Fibroblast of lung (primary cell): ENCODE results near the gene RELL1. TPM values are rescaled to one million over a fixed set of nuclear protein-coding genes. Genes with fewer than 3 reads are reported as not detected.
A peak's percentile ranks its signal among the peaks of the same experiment; 100 is the strongest.

Experiments used
- DNase-seq, 2 donors: peaks; one replicate each; pipeline versions ENCODE4 v3.0.0 to v3.0.0-alpha.2; 2010; ENCODE audit warnings: low read depth in 2 of 2
- H2AFZ ChIP-seq: 2 replicates; pipeline ENCODE4 v1.5.1; 2012; ENCODE audit warnings: low read length, control low read depth, inconsistent platforms
- H3K27ac ChIP-seq: 2 replicates; pipeline ENCODE4 v1.5.1; 2011; ENCODE audit warnings: low read length, control low read depth; ENCODE audit not compliant: insufficient read depth
- H3K27me3 ChIP-seq: 2 replicates; pipeline ENCODE4 v1.5.1; 2011; ENCODE audit warnings: mild to moderate bottlenecking, low read length; ENCODE audit not compliant: control insufficient read depth, insufficient read depth
- H3K36me3 ChIP-seq: 2 replicates; pipeline ENCODE4 v1.5.1; 2011; ENCODE audit warnings: low read length; ENCODE audit not compliant: control insufficient read depth, insufficient read depth
- H3K4me1 ChIP-seq: 2 replicates; pipeline ENCODE4 v1.5.1; 2011; ENCODE audit warnings: low read length; ENCODE audit not compliant: control insufficient read depth, insufficient read depth; ENCODE audit errors: extremely low read depth
- H3K4me2 ChIP-seq: 2 replicates; pipeline ENCODE4 v1.5.1; 2011; ENCODE audit warnings: low read length, control low read depth; ENCODE audit not compliant: insufficient read depth; ENCODE audit errors: extremely low read depth
- H3K4me3 ChIP-seq, 4 experiments: fragments of 200-600 bp in 1 of 4; sonication (generic) in 1 of 4; replicated peaks in 1 of 4; 2 replicates each; pipeline ENCODE4 v1.5.1; 2011 to 2016; ENCODE audit warnings: low read length in 4 of 4, low read depth in 3 of 4, mild to moderate bottlenecking in 3 of 4, control low read depth in 2 of 4, inconsistent platforms in 1 of 4, mixed read lengths in 1 of 4; ENCODE audit not compliant: insufficient read depth in 1 of 4; ENCODE audit errors: control extremely low read depth in 1 of 4
- H3K79me2 ChIP-seq: 2 replicates; pipeline ENCODE4 v1.5.1; 2012; ENCODE audit warnings: mild to moderate bottlenecking, low read length, inconsistent platforms; ENCODE audit not compliant: control insufficient read depth, insufficient read depth
- H3K9ac ChIP-seq: 2 replicates; pipeline ENCODE4 v1.5.1; 2011; ENCODE audit warnings: mild to moderate bottlenecking, low read length, control low read depth; ENCODE audit not compliant: insufficient read depth
- H3K9me3 ChIP-seq: 2 replicates; pipeline ENCODE4 v1.5.1; 2012; ENCODE audit warnings: low read depth, low read length; ENCODE audit not compliant: control insufficient read depth, insufficient read depth
- H4K20me1 ChIP-seq: 2 replicates; pipeline ENCODE4 v1.5.1; 2011; ENCODE audit warnings: low read length; ENCODE audit not compliant: control insufficient read depth, insufficient read depth; ENCODE audit errors: extremely low read depth
- EZH2 ChIP-seq: IDR thresholded peaks from 2 replicates; pipeline ENCODE4 v1.5.1; 2012; ENCODE audit warnings: low read length, control low read depth, mild to moderate bottlenecking; ENCODE audit errors: missing control alignments
- polyA plus RNA-seq, 2 donors: library from polyadenylated mRNA; depleted of rRNA in 1 of 2; stranded (reverse) in 1 of 2; unstranded in 1 of 2; fragments of >200 nt; gene quantifications; 2 replicates each; pipeline ENCODE4 v1.2.1, GENCODE V29; 2011 to 2012; ENCODE audit warnings: missing spikeins in 1 of 2
- total RNA-seq: library from RNA; depleted of rRNA; stranded (reverse); fragments of >200 nt; gene quantifications from 2 replicates; pipeline ENCODE4 v1.2.1, GENCODE V29; 2014
- TF ChIP-seq, protein P1 (sequence below), 2 donors: IDR thresholded peaks in 1 of 2; conservative IDR thresholded peaks in 1 of 2; 1 replicate in 1 of 2; 2 replicates in 1 of 2; pipeline ENCODE4 v1.5.1; 2011 to 2012; ENCODE audit warnings: low read length in 2 of 2, control low read depth in 1 of 2, inconsistent platforms in 1 of 2, low read depth in 1 of 2, mild to moderate bottlenecking in 1 of 2

The RELL1 gene
- total and polyA plus RNA-seq, 2 donors (not counting 1 experiment from before 2014, with no cell fraction given): 16.1 to 71.0 TPM

DNA sequence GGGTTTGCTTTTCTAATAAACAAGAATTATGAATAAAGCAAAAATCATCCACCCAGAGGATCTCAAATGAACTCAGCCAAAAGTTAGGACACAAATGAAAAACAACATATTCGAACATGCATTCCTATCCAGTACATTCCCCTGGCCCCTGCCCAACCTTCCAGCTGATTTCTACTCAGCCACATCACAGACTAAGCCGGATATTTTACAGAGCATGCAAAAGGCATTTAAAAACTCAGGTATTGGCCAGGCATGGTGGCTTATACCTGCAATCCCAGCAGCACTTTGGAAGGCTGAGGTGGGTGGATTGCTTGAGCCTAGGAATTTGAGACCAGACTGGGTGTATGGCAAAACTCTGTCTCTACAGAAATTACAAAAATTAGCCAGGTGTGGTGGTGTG is 54.6 kb downstream of the RELL1 start:
- peak; percentile 29 to 73 for DNase-seq
- Histone ChIP-seq H3K9ac (no peak overlapping the region), H3K4me2 (no peak overlapping the region), H4K20me1 (no peaks in the 10 kb centered on the region), H2AFZ (no peak overlapping the region), H3K36me3 (peaks cover 6% of the 10 kb centered on the region), H3K4me3 (no peak overlapping the region), H3K27me3 (no peaks in the 10 kb centered on the region), H3K79me2 (no peaks in the 10 kb centered on the region), H3K9me3 (no peaks in the 10 kb centered on the region), H3K27ac (no peak overlapping the region), H3K4me1 (peaks cover 4% of the 10 kb centered on the region)
- TF ChIP-seq, protein P1, sequence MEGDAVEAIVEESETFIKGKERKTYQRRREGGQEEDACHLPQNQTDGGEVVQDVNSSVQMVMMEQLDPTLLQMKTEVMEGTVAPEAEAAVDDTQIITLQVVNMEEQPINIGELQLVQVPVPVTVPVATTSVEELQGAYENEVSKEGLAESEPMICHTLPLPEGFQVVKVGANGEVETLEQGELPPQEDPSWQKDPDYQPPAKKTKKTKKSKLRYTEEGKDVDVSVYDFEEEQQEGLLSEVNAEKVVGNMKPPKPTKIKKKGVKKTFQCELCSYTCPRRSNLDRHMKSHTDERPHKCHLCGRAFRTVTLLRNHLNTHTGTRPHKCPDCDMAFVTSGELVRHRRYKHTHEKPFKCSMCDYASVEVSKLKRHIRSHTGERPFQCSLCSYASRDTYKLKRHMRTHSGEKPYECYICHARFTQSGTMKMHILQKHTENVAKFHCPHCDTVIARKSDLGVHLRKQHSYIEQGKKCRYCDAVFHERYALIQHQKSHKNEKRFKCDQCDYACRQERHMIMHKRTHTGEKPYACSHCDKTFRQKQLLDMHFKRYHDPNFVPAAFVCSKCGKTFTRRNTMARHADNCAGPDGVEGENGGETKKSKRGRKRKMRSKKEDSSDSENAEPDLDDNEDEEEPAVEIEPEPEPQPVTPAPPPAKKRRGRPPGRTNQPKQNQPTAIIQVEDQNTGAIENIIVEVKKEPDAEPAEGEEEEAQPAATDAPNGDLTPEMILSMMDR (conservative IDR thresholded peaks at IDR 0.05 in 1 of 2, IDR thresholded peaks at IDR 0.05 in 1 of 2; ENCODE audit: low read depth in 1 of 2, low read length in 2 of 2): no peak
- TF ChIP-seq EZH2: no peak

DNA sequence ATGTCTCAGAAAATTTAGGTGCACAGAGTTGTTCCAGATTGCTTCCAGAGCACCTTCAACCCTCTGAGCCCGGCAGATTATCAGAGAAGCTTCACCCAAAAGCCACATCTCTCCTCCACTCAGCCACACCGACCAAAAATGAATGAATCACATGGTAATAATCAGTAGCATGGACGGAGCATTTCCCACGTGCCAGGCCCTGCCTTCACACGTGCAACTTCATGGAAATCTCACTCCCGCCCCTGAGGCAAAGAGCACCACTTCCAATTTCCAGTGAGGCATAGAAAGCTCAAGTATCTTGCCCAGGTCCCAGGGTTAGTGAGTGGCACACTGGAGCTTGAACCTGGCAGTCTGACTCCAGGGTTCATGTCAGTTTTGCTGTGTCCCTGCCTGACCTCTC is 56.5 kb downstream of the RELL1 start:
- no peak for DNase-seq
- Histone ChIP-seq H2AFZ (no peak overlapping the region), H3K4me3 (no peak overlapping the region), H3K4me2 (no peak overlapping the region), H3K9ac (no peak overlapping the region), H3K36me3 (peaks cover 6% of the 10 kb centered on the region), H3K27ac (no peak overlapping the region), H3K79me2 (no peaks in the 10 kb centered on the region), H3K4me1 (peaks cover 4% of the 10 kb centered on the region), H3K27me3 (no peaks in the 10 kb centered on the region), H4K20me1 (no peaks in the 10 kb centered on the region), H3K9me3 (no peaks in the 10 kb centered on the region)
- TF ChIP-seq, protein P1 (conservative IDR thresholded peaks at IDR 0.05 in 1 of 2, IDR thresholded peaks at IDR 0.05 in 1 of 2; ENCODE audit: low read depth in 1 of 2, low read length in 2 of 2): no peak
- TF ChIP-seq EZH2: no peak

DNA sequence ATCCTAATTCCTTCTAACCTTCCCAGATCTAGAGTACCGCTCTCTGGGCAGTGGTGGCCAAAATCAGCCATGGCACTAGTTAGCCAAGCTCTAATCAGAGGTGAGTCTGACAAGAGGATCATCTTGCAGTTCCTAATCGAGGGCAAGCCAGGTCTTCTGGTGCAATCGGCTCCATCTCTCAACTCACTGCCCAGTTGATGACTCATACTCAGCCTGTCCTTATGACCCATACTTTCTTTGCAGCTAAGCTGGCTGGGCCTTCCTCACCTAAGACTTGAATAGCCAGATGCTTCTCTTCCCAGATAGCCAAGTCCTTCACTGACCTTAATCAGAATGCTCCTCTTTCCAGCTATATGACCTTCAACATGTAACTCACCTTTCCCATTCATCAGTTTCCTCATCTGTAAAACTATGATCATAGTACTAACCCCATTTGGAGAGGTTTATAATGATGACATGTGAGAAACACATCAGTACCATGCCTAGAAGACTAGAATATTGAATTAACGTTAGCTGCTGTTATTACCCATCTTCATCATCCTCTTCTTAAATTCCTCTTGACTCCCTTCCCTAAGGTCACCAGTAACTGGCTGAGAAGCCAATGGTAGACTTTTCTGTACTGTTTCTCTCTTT is 57.1 kb downstream of the RELL1 start:
- TF ChIP-seq, protein P1 (conservative IDR thresholded peaks at IDR 0.05 in 1 of 2, IDR thresholded peaks at IDR 0.05 in 1 of 2; ENCODE audit: low read depth in 1 of 2, low read length in 2 of 2): no peak
- TF ChIP-seq EZH2: no peak

More for the DNA sequence above, 57.1 kb downstream of the RELL1 start:
- H3K27ac ChIP-seq: no peak overlapping the region
- DNase-seq: peak; percentile 81 to 82
- H3K36me3 ChIP-seq: peaks cover 5% of the 10 kb centered on the region
- peaks cover 4% of the 10 kb centered on the region for H3K4me1 ChIP-seq
- no peak overlapping the region for H3K4me3 ChIP-seq
- H4K20me1 ChIP-seq: no peaks in the 10 kb centered on the region
- H2AFZ ChIP-seq: no peak overlapping the region
- no peaks in the 10 kb centered on the region for H3K79me2 ChIP-seq
- H3K9ac ChIP-seq: no peak overlapping the region
- peak overlapping the region; percentile 23 for H3K4me2 ChIP-seq
- no peaks in the 10 kb centered on the region for H3K27me3 ChIP-seq
- no peaks in the 10 kb centered on the region for H3K9me3 ChIP-seq
